ENCODE data around the gene ACTRT2. TPM values are rescaled to one million over a fixed set of nuclear protein-coding genes. Genes with fewer than 3 reads are reported as not detected.

ACTRT2 gene
- total RNA-seq, 4 donors from 2014 or later = not detected

DNA sequence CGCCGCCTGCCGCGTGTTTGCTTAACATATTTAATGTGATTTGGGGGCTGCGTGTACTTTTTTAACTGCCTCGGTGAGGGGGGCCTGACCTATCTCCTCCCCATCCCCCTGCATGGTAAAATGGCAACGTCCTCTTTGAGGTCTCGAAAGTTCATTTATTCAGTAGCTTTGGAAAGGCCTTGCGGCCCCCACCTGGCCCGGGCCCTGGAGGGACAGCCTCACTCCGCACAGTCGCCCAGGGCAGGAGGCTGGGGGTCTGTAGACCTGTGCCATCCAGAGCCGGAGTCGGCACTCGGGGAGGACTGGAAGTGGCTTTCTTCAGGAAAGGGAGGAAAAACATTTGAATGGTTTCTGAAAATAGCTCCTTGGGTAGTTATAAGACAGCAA lies 38.0 kb upstream of the ACTRT2 start:
- intact Hi-C loops (cut with DNase I) = no loop called here

DNA sequence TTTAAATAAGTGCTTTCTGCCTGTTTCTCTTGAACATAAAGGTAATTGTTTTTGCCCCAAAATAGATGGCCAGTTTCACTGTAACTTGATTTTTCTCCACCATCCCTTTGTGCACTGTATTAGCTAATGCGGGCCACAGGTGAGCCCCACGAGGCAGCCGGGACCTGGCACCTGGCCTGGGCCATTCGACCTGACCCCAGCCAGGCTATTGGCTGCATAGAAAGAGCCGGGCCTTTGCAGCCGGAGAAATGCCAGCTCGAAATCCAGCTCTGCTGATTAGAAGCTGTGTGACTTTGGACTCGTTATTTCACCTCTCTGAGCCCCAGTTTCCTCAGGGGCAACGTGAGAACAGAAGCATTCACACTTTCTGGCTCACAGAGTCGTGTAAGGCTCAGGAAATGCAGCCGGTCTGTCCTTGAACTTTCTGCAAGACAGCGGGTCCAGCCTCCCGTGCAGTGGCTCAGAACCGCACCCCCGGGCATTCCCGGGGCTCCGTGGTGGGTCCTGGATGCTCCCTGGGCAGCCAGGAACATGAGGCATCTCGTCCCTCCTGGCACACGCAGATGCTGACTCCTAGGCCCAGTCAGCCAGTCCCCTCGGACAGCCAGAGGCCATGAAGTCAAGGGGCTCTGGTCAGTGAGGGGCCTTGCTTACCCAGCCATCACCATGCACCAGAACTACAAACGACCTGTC lies 37.4 kb upstream of the ACTRT2 start:
- no peak overlapping the region for H3K27ac ChIP-seq (replicated peaks in 1 of 4)
- no peak for DNase-seq (ENCODE audit: extremely low spot score)
- intact Hi-C loops (cut with DNase I) = no loop called here

More for the DNA sequence above, 38.0 kb upstream of the ACTRT2 start:
- WGBS = 64% methylated on average over 15 of the region's 15 CpGs
- peak overlapping the region in 1 of 4 donors; percentile 18 for H3K27ac ChIP-seq (replicated peaks in 1 of 4)
- no peak overlapping the region for H3K4me3 ChIP-seq
- no peaks in the 10 kb centered on the region for H3K4me1 ChIP-seq
- peaks cover 0 to 60% (median 0%) of the 10 kb centered on the region in 4 donors for H3K27me3 ChIP-seq
- DNase-seq (ENCODE audit: extremely low spot score) = no peak
- H3K36me3 ChIP-seq = no peaks in the 10 kb centered on the region
- TF ChIP-seq POLR2AphosphoS5 (IDR thresholded peaks at IDR 0.05) (no peak), EP300 (IDR thresholded peaks at IDR 0.05) (no peak), POLR2A (IDR thresholded peaks at IDR 0.05; ENCODE audit: low read depth) (no peak)
- TF ChIP-seq, protein P1, sequence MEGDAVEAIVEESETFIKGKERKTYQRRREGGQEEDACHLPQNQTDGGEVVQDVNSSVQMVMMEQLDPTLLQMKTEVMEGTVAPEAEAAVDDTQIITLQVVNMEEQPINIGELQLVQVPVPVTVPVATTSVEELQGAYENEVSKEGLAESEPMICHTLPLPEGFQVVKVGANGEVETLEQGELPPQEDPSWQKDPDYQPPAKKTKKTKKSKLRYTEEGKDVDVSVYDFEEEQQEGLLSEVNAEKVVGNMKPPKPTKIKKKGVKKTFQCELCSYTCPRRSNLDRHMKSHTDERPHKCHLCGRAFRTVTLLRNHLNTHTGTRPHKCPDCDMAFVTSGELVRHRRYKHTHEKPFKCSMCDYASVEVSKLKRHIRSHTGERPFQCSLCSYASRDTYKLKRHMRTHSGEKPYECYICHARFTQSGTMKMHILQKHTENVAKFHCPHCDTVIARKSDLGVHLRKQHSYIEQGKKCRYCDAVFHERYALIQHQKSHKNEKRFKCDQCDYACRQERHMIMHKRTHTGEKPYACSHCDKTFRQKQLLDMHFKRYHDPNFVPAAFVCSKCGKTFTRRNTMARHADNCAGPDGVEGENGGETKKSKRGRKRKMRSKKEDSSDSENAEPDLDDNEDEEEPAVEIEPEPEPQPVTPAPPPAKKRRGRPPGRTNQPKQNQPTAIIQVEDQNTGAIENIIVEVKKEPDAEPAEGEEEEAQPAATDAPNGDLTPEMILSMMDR (IDR thresholded peaks at IDR 0.05) = no peak
- no peaks in the 10 kb centered on the region for H3K9me3 ChIP-seq

DNA sequence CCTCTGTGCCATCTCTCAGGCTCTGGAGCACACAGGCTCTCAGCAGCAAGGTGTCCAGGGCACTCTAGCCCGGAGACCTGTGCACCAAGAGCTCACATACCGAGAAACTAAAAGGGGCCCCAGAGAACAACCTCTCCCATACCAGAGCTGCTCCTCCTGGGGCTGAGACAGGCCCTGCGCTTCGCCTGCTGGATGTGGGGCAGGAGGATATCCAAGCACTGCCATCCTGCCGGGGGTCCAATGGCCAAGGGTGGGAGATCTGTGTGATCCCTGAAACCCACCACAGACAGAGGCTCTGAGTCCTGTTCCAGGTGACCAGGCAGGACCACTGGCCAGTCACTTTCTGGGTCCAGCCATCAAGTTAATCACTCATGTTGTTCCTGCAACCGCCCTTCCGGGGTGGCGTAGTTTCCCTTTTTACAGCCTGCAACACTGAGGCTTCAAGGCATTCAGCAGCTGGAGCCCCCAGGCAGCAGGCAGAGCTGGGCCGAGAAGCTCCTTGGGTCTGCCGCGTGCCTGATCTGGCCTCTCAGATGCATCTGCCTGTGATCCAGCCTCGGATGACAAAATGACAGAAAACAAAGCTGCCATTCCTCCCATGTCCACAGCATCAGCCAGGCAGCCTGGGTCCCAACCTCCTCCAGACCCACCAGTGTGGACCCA lies 36.7 kb upstream of the ACTRT2 start:
- Histone ChIP-seq H3K27ac (replicated peaks in 1 of 4) (no peak overlapping the region), H3K4me1 (no peaks in the 10 kb centered on the region), H3K36me3 (no peaks in the 10 kb centered on the region), H3K9me3 (no peaks in the 10 kb centered on the region), H3K4me3 (no peak overlapping the region), H3K27me3 (peaks cover 0 to 52% (median 0%) of the 10 kb centered on the region in 4 donors)
- DNase-seq (ENCODE audit: extremely low spot score) = no peak
- WGBS = 92% methylated on average over 5 of the region's 12 CpGs
- intact Hi-C loops (cut with DNase I) = no loop called here
- TF ChIP-seq EP300 (IDR thresholded peaks at IDR 0.05) (no peak), POLR2AphosphoS5 (IDR thresholded peaks at IDR 0.05) (no peak), POLR2A (IDR thresholded peaks at IDR 0.05; ENCODE audit: low read depth) (no peak)

More for the DNA sequence above, 37.4 kb upstream of the ACTRT2 start:
- TF ChIP-seq, protein P1 (IDR thresholded peaks at IDR 0.05) = no peak
- TF ChIP-seq POLR2AphosphoS5 (IDR thresholded peaks at IDR 0.05) (no peak), EP300 (IDR thresholded peaks at IDR 0.05) (no peak), POLR2A (IDR thresholded peaks at IDR 0.05; ENCODE audit: low read depth) (no peak)
- H3K4me1 ChIP-seq = no peaks in the 10 kb centered on the region
- no peak overlapping the region for H3K4me3 ChIP-seq
- peaks cover 0 to 55% (median 0%) of the 10 kb centered on the region in 4 donors for H3K27me3 ChIP-seq
- WGBS = 87% methylated on average over 20 of the region's 21 CpGs
- H3K9me3 ChIP-seq = no peaks in the 10 kb centered on the region
- H3K36me3 ChIP-seq = no peaks in the 10 kb centered on the region

DNA sequence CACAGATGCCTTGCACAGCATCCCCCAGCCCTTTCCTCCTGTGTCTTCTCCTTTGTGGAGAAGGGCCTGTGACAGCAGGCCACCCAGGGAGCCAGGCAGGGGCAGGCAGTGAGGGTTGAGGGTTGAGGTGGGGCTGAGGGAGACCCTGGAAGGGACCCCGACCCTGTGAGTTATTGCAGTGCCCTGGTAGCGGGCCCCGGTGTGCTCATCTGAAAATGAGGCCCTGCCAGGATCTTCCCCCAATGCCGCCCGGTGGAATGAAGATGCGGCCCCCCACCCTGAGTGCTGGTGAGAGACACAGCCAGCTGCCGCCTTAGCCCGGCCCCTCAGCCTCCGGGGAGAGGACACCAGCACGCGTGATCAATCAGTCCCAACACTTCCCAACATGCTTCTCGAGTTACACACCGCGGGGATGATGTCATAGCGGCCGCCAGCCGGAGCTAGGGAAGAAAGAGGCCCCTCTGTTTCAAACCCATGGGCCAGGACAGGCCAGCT lies 36.2 kb upstream of the ACTRT2 start:
- H3K4me1 ChIP-seq = no peaks in the 10 kb centered on the region
- 28% methylated on average over 8 of the region's 17 CpGs for WGBS
- intact Hi-C loops (cut with DNase I) = no loop called here
- peaks cover 0 to 57% (median 0%) of the 10 kb centered on the region in 4 donors for H3K27me3 ChIP-seq
- no peaks in the 10 kb centered on the region for H3K36me3 ChIP-seq
- TF ChIP-seq, protein P1 (IDR thresholded peaks at IDR 0.05) = no peak
- no peak for TF ChIP-seq EP300 (IDR thresholded peaks at IDR 0.05)
- TF ChIP-seq POLR2AphosphoS5 (IDR thresholded peaks at IDR 0.05) = no peak
- no peak for TF ChIP-seq POLR2A (IDR thresholded peaks at IDR 0.05; ENCODE audit: low read depth)
- H3K4me3 ChIP-seq = no peak overlapping the region
- no peaks in the 10 kb centered on the region for H3K9me3 ChIP-seq
- no peak overlapping the region for H3K27ac ChIP-seq (replicated peaks in 1 of 4)
- no peak for DNase-seq (ENCODE audit: extremely low spot score)

All from esophagus muscularis mucosa (tissue), 4 donors.